GM18861 (cell line): Measurements from ENCODE around the gene TOX4.
"Not testable (repeated sequence)": the region's sequence is repeated elsewhere in the genome, so short reads cannot be mapped to it uniquely, and the experiment has no call there.

Source experiments
- ATAC-seq: cut with Tn5 transposase; IDR thresholded peaks from one replicate; pipeline ENCODE4 v1.9.1; 2021; ENCODE audit not compliant: unreplicated experiment

TOX4 gene

DNA sequence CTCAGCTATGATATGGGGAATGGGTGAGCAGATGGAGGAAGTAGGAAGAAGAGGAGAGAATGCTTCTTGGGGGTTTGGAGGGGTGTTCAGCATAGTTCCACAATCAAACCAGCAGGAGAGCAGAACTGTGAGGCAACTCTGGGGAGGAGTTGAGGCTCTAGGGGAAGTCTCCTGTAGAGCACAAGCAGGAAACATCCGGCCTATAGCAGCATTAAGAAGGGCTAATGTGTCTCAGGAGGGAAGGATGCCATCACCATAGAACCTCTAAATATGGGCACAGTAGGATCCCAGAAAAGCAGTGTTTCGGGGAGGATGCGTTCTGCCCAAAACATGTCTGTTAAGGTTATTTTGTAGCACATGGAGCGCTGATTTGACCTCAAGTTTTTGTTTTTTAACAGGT lies 57.6 kb downstream of the TOX4 start:
- no peak for ATAC-seq

DNA sequence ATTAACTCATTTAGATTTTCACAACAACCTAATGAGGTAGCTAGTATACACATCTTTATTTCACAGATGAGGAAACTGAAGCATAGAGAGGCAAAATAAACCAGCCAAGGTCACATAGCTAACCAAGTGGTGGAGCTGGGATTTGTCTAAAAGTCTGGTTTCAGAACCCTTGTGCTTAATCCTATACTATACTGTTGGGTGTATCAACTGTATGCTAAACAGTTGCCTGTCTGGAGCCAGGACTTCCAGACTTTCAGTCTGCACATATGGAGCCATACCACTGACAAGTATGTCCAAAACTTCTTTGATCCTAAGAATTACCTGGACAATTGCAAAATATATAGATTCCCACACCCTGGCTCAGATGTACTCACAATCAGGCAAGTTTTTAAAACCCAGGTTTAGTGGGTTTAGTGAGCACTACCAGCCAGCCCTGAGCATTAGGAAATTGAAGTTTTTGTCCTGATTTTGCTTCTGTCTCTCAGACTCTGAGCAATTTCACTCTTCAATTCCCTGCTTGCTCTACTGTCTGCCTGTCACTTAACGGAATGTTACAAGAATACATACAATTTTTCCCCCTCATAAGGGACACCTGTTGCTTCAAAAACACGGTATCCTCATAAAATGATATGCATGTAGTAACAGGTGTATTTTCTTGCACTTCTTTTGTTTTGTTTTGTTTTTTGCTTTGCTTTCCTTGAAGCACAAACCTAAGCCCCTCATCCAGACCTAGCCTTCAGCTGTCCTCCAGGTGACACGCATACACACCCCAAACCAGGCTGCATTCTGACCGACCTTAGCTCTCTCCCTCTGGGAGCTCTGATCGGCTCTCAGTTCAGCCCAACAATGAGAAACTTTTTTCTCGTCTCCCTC lies 58.8 kb downstream of the TOX4 start:
- no peak for ATAC-seq

DNA sequence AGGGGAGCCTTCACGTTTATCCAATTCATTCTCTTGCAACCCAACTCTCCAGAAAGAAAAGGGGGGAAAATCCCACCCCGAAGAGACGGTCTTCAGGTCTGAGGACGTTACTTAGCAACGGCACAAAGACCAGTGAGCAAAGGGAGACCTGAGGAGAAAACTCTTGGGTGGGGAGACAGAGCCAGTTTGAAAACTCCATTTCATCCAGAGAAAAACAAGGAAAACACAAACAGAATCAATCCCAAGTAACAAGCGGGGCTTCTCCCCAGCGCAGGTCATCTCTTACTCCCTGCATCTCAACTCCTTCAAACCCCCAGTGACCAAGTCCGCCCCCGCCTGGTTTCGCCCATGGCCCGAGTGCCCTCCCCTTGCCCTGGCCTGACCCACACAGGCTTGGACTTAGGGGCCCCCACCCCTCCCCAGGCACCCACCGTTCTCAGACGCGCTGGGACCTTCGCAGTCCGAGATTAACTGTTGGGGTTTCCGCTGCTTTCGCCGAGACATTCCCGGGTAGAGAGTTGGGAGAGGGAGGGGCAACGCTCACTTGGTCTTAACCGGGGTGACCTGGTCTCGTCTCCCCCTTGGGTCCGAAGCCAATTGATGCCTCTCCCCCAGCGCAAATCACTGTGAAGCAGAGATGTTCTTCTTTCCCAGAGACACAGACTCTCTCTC lies 59.6 kb downstream of the TOX4 start:
- ATAC-seq = no peak

DNA sequence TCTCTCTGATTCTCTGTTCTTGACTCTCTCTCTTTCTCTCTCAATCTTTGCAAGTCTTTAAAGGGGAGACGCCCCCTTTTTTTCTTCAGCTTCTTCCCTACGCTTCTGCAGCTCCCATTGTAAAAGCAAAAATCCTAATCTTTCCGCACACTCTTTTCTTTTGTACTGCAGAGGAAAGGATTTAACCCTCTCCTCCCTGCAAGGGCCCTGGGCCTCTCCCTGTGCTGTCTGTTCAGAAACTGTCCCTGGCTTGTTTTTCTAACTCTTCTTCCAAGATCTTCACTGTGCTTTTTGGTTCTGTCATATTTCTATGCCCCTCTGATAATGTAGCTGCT lies 60.1 kb downstream of the TOX4 start:
- no peak for ATAC-seq

GRCh38 chr14:21539189-21539940 lies 62.4 kb downstream of the TOX4 start:
- no peak for ATAC-seq

GRCh38 chr14:21541413-21542074 lies 64.5 kb downstream of the TOX4 start:
- no peak for ATAC-seq

DNA sequence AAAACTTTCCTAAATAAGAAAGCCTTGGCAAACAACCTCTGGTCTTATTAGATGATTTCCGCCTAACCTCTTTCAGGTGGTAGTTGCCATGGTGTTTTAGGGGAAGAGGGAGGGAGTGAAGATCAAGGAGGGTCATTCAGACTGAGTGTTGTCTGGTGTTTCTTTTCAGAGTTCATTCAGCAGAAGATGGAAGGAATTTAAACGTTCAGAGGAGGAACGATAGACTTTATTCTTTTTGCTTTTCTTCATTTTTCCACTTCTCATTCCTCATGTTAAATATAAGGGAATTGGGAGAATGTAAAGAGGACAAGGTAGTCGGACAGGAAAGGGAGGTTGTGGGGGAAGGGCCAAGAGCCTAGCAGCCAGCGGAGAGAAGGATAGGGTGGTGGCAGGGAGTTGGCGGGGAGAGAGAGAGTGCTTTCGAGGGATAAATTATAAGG lies 66.5 kb downstream of the TOX4 start:
- ATAC-seq = no peak

DNA sequence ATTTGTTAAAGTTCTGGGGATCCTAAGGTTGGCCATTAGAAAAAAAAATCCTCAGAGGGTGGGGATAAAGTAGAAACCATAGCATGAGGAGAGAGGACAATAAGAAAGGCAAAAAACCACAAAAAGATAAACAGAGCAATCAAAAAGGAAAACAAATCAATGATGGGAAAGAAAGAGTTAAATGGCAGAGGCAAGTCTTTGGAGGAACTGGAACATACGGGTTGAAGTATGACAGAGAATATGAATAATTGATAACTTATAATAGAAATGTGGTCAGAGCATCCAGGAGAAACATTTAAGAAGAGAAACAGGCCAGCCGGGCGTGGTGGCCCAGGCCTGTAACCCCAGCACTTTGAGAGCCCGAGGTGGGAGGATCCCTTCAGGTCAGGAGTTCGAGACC lies 67.0 kb downstream of the TOX4 start:
- ATAC-seq = no peak

GRCh38 chr14:21544588-21544987 lies 67.6 kb downstream of the TOX4 start:
- not testable (repeated sequence) for ATAC-seq
